Stimulated activated memory B cell treated with anti-CD40 and anti-IgM and Interleukin-4, amounts not matched to agents 10 μg/mL and 1 μg/mL and 100 μg/mL, for 72 hours (primary cell): ENCODE results near the gene NTMT1.

ENCODE experiments used
- ATAC-seq: fragments of 150-1000 bp; cut with Tn5 transposase; 2 replicates; pipeline ENCODE4 v1.10.0; 2021
- H3K27ac Mint-ChIP-seq: one replicate; pipeline ENCODE4 v1.8.0; 2022; ENCODE audit warnings: mild to moderate bottlenecking, mixed read lengths
- H3K27me3 Mint-ChIP-seq: one replicate; pipeline ENCODE4 v1.8.0; 2022; ENCODE audit warnings: mixed read lengths
- H3K36me3 Mint-ChIP-seq: one replicate; pipeline ENCODE4 v1.8.0; 2022; ENCODE audit warnings: mixed read lengths
- H3K4me1 Mint-ChIP-seq: one replicate; pipeline ENCODE4 v1.8.0; 2022; ENCODE audit warnings: mixed read lengths
- H3K4me3 Mint-ChIP-seq: one replicate; pipeline ENCODE4 v1.8.0; 2022; ENCODE audit warnings: mild to moderate bottlenecking, moderate library complexity, mixed read lengths
- H3K9me3 Mint-ChIP-seq: one replicate; pipeline ENCODE4 v1.8.0; 2022; ENCODE audit warnings: mixed read lengths

Gene NTMT1

GRCh38 chr9:129678844-129679243, 52.9 kb downstream of the NTMT1 start:
- no peaks in the 10 kb centered on the region for H3K36me3 Mint-ChIP-seq
- no peak overlapping the region for H3K27ac Mint-ChIP-seq
- peaks cover 92% of the 10 kb centered on the region for H3K27me3 Mint-ChIP-seq
- no peaks in the 10 kb centered on the region for H3K4me1 Mint-ChIP-seq
- H3K9me3 Mint-ChIP-seq = no peaks in the 10 kb centered on the region
- no peak for ATAC-seq
- H3K4me3 Mint-ChIP-seq = no peak overlapping the region

GRCh38 chr9:129679537-129679936, 53.6 kb downstream of the NTMT1 start:
- no peak for ATAC-seq
- H3K9me3 Mint-ChIP-seq = no peaks in the 10 kb centered on the region
- no peaks in the 10 kb centered on the region for H3K36me3 Mint-ChIP-seq
- peaks cover 92% of the 10 kb centered on the region for H3K27me3 Mint-ChIP-seq
- H3K27ac Mint-ChIP-seq = no peak overlapping the region
- H3K4me3 Mint-ChIP-seq = no peak overlapping the region
- H3K4me1 Mint-ChIP-seq = no peaks in the 10 kb centered on the region

- Mint-ChIP-seq H3K27ac (no peak overlapping the region), H3K27me3 (peaks cover 92% of the 10 kb centered on the region), H3K4me1 (no peaks in the 10 kb centered on the region), H3K36me3 (no peaks in the 10 kb centered on the region), H3K9me3 (no peaks in the 10 kb centered on the region), H3K4me3 (no peak overlapping the region)
- no peak for ATAC-seq
Observed at GRCh38 chr9:129681924-129682323, 56.0 kb downstream of the NTMT1 start.

- H3K27me3 Mint-ChIP-seq = peaks cover 92% of the 10 kb centered on the region
- H3K36me3 Mint-ChIP-seq = no peaks in the 10 kb centered on the region
- H3K4me1 Mint-ChIP-seq = no peaks in the 10 kb centered on the region
- H3K4me3 Mint-ChIP-seq = no peak overlapping the region
- no peak for ATAC-seq
- H3K27ac Mint-ChIP-seq = no peak overlapping the region
- no peaks in the 10 kb centered on the region for H3K9me3 Mint-ChIP-seq
Observed at GRCh38 chr9:129682381-129682780, 56.4 kb downstream of the NTMT1 start.

- H3K27ac Mint-ChIP-seq = no peak overlapping the region
- H3K4me3 Mint-ChIP-seq = no peak overlapping the region
- H3K4me1 Mint-ChIP-seq = no peaks in the 10 kb centered on the region
- ATAC-seq = no peak
- H3K27me3 Mint-ChIP-seq = peaks cover 65% of the 10 kb centered on the region
- no peaks in the 10 kb centered on the region for H3K9me3 Mint-ChIP-seq
- no peaks in the 10 kb centered on the region for H3K36me3 Mint-ChIP-seq
Observed at GRCh38 chr9:129685220-129685932, 59.4 kb downstream of the NTMT1 start.
